MM.1S (cell line): ENCODE results near the gene CTNNA2.

Source experiments
- DNase-seq: peaks from one replicate; pipeline ENCODE4 v3.0.0-alpha.2; 2015
- H2AFZ ChIP-seq: fragments of 300-600 bp; sonication (generic); 2 replicates; pipeline ENCODE4 v1.6.0; 2016; ENCODE audit warnings: antibody characterized with exemption, low read length
- H3F3A ChIP-seq: fragments of 300-600 bp; sonication (generic); 2 replicates; pipeline ENCODE4 v1.6.1; 2016; ENCODE audit warnings: mild to moderate bottlenecking, antibody characterized with exemption, low read length, moderate library complexity, mixed read lengths; ENCODE audit not compliant: insufficient read depth
- H3K27ac ChIP-seq: fragments of 300-600 bp; sonication (generic); 2 replicates; pipeline ENCODE4 v1.5.1; 2016; ENCODE audit warnings: mild to moderate bottlenecking, low read length
- H3K27me3 ChIP-seq: fragments of 300-600 bp; sonication (generic); replicated peaks from 2 replicates; pipeline ENCODE4 v1.6.0; 2016; ENCODE audit warnings: low read length; ENCODE audit not compliant: insufficient read depth
- H3K36me3 ChIP-seq: fragments of 300-600 bp; sonication (generic); replicated peaks from 2 replicates; pipeline ENCODE4 v1.6.1; 2016; ENCODE audit warnings: mild to moderate bottlenecking, low read length, mixed read lengths; ENCODE audit not compliant: insufficient read depth
- H3K4me1 ChIP-seq: fragments of 300-600 bp; sonication (generic); 2 replicates; pipeline ENCODE4 v1.6.1; 2016; ENCODE audit warnings: low read length, mixed read lengths
- H3K4me2 ChIP-seq: fragments of 300-600 bp; sonication (generic); 2 replicates; pipeline ENCODE4 v1.6.0; 2016; ENCODE audit warnings: low read depth, low read length
- H3K4me3 ChIP-seq: fragments of 300-600 bp; sonication (generic); 2 replicates; pipeline ENCODE4 v1.5.1; 2016; ENCODE audit warnings: low read length, mixed read lengths
- H3K79me2 ChIP-seq: fragments of 300-600 bp; sonication (generic); 2 replicates; pipeline ENCODE4 v1.6.1; 2016; ENCODE audit warnings: mixed run types, low read length, mixed read lengths
- H3K9ac ChIP-seq: fragments of 300-600 bp; sonication (generic); 2 replicates; pipeline ENCODE4 v1.6.1; 2016; ENCODE audit warnings: low read length, mixed read lengths
- H3K9me2 ChIP-seq: fragments of 300-600 bp; sonication (generic); replicated peaks from 2 replicates; pipeline ENCODE4 v1.6.1; 2016; ENCODE audit warnings: mild to moderate bottlenecking, low read length, mixed read lengths; ENCODE audit not compliant: insufficient read depth
- H3K9me3 ChIP-seq: fragments of 300-600 bp; sonication (generic); replicated peaks from 2 replicates; pipeline ENCODE4 v1.6.1; 2016; ENCODE audit warnings: mild to moderate bottlenecking, low read length, mixed read lengths; ENCODE audit not compliant: insufficient read depth
- H4K20me1 ChIP-seq: fragments of 300-600 bp; sonication (generic); 2 replicates; pipeline ENCODE4 v1.6.1; 2016; ENCODE audit warnings: mild to moderate bottlenecking, low read length, moderate library complexity, mixed read lengths; ENCODE audit not compliant: insufficient read depth
- CTCF ChIP-seq: fragments of 300-600 bp; sonication (generic); IDR thresholded peaks from 2 replicates; pipeline ENCODE4 v1.5.1; 2016; ENCODE audit warnings: antibody characterized with exemption, low read length, mixed read lengths
- EZH2 ChIP-seq: fragments of 300-600 bp; sonication (generic); optimal IDR thresholded peaks from 2 replicates; pipeline ENCODE3; 2017; ENCODE audit warnings: low read depth, mild to moderate bottlenecking, antibody characterized with exemption, low read length, mixed read lengths
- EZH2phosphoT487 ChIP-seq: fragments of 300-600 bp; sonication (generic); IDR thresholded peaks from 2 replicates; pipeline ENCODE4 v1.6.1; 2018; ENCODE audit warnings: antibody characterized with exemption, low read length

Gene CTNNA2

GRCh38 chr2:79822136-79822535 lies 309.3 kb downstream of the CTNNA2 start:
- no peaks in the 10 kb centered on the region for H3F3A ChIP-seq
- TF ChIP-seq CTCF (no peak), EZH2phosphoT487 (no peak), EZH2 (no peak)
- no peak for DNase-seq

DNA sequence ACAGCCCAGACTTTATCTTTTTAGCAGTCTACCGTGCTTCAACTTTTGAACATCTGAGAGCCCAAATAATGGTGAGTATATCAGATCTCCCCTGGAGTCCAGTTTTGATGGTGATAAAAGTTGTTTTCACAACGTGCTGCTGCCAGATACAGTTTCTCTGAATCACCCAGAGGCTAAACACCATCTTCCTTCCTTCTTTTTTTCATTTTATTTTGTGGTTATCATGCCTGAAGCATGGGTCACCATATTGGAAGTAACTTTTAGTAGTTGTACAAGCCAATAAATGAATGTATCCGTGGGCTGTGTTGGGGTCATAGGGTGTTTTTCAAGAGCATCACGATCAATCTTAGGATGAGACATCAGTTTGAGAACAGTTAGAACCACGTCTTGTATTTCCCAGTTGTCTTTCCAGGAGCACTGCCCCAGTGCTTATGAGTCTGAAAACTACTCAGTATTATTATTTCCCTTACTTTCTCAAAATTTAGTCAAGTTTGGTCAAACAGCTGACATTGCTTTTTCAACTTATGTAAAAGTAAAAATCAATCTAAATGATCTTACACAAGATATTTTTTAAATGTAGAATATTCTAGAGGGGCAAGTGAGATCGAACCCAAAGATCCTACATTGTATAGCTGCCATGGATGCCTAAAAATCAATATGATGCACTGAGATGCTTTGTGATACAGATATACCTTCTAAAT lies 311.4 kb downstream of the CTNNA2 start:
- H3K4me3 ChIP-seq, result no peak overlapping the region
- no peak overlapping the region for H2AFZ ChIP-seq
- no peaks in the 10 kb centered on the region; the same call in 1 of the 2 replicates for H3K9me3 ChIP-seq
- no peaks in the 10 kb centered on the region for H3K9me2 ChIP-seq
- no peaks in the 10 kb centered on the region for H3K36me3 ChIP-seq
- no peaks in the 10 kb centered on the region for H3K27me3 ChIP-seq
- H3K27ac ChIP-seq, result no peak overlapping the region
- no peak overlapping the region for H3K9ac ChIP-seq
- H4K20me1 ChIP-seq, result no peaks in the 10 kb centered on the region
- no peaks in the 10 kb centered on the region for H3K4me1 ChIP-seq
- TF ChIP-seq CTCF, result no peak
- TF ChIP-seq EZH2, result no peak
- TF ChIP-seq EZH2phosphoT487, result no peak
- no peak overlapping the region for H3K4me2 ChIP-seq
- H3K79me2 ChIP-seq, result no peaks in the 10 kb centered on the region
- H3F3A ChIP-seq, result no peaks in the 10 kb centered on the region
- no peak for DNase-seq

More at GRCh38 chr2:79822136-79822535, 309.3 kb downstream of the CTNNA2 start:
- no peaks in the 10 kb centered on the region for H4K20me1 ChIP-seq
- no peak overlapping the region for H3K27ac ChIP-seq
- H3K9ac ChIP-seq, result no peak overlapping the region
- H3K4me3 ChIP-seq, result no peak overlapping the region
- no peaks in the 10 kb centered on the region for H3K27me3 ChIP-seq
- no peaks in the 10 kb centered on the region for H3K79me2 ChIP-seq
- no peaks in the 10 kb centered on the region for H3K4me1 ChIP-seq
- H2AFZ ChIP-seq, result no peak overlapping the region
- no peak overlapping the region for H3K4me2 ChIP-seq
- H3K9me2 ChIP-seq, result no peaks in the 10 kb centered on the region
- H3K9me3 ChIP-seq, result no peaks in the 10 kb centered on the region; the same call in 1 of the 2 replicates
- no peaks in the 10 kb centered on the region for H3K36me3 ChIP-seq

DNA sequence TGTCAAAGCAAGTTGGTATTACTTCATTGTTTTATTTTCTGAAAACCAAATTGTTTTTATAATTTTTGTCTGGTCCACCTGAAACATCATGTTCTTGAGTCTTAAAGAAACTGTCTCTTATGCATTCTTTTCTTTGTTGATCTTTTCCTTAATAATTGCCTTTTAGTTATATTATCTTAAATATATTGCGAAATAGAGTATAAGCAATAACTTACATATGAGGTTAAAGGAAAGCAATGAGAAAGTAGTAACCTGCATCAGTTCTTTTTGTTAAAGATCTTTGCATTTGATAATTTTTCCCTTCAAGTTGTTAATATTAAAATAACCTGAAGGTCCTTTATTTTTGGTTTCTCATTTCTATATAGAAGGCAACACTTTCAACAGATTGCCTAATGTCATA lies 315.0 kb downstream of the CTNNA2 start:
- TF ChIP-seq EZH2 (no peak), EZH2phosphoT487 (no peak), CTCF (no peak)
- no peaks in the 10 kb centered on the region for H3K27me3 ChIP-seq
- H3K4me1 ChIP-seq, result no peaks in the 10 kb centered on the region
- H3K9me3 ChIP-seq, result no peaks in the 10 kb centered on the region
- no peak overlapping the region for H3K27ac ChIP-seq
- no peaks in the 10 kb centered on the region for H3F3A ChIP-seq
- H3K9ac ChIP-seq, result no peak overlapping the region
- no peaks in the 10 kb centered on the region for H3K9me2 ChIP-seq
- no peaks in the 10 kb centered on the region for H3K36me3 ChIP-seq
- H3K4me3 ChIP-seq, result no peak overlapping the region
- no peaks in the 10 kb centered on the region for H4K20me1 ChIP-seq
- DNase-seq, result no peak
- H3K79me2 ChIP-seq, result no peaks in the 10 kb centered on the region
- H3K4me2 ChIP-seq, result no peak overlapping the region
- H2AFZ ChIP-seq, result no peak overlapping the region
